Testis (tissue), 3 donors: ENCODE data around the gene GUK1. TPM values are rescaled to one million over a fixed set of nuclear protein-coding genes. Genes with fewer than 3 reads are reported as not detected.

ENCODE experiments used
- DNase-seq: peaks from one replicate; pipeline ENCODE4 v3.0.0-alpha.2; 2019
- H3K27ac ChIP-seq, 2 donors: fragments of 200-600 bp; sonication (generic); one replicate each; pipeline ENCODE4 v1.5.1; 2019
- H3K27me3 ChIP-seq: fragments of 200-600 bp; sonication (generic); one replicate; pipeline ENCODE4 v1.5.1; 2019
- H3K36me3 ChIP-seq: fragments of 200-600 bp; sonication (generic); one replicate; pipeline ENCODE4 v1.5.1; 2017; ENCODE audit warnings: low read depth; ENCODE audit errors: missing control alignments
- H3K4me1 ChIP-seq: fragments of 200-600 bp; sonication (generic); one replicate; pipeline ENCODE4 v1.5.1; 2019
- H3K4me3 ChIP-seq, 2 donors: fragments of 200-600 bp; sonication (generic); one replicate each; pipeline ENCODE4 v1.5.1; 2017 to 2019
- H3K9me3 ChIP-seq: fragments of 200-600 bp; sonication (generic); one replicate; pipeline ENCODE4 v1.5.1; 2017
- POLR2A ChIP-seq: fragments of 450-650 bp; IDR thresholded peaks from one replicate; pipeline ENCODE4 v1.6.1; 2017; ENCODE audit warnings: antibody characterized with exemption, mild to moderate bottlenecking, moderate library complexity
- WGBS, 2 donors: methylation state at CpG; one replicate each; pipeline ENCODE4 v1.1.5; 2018; 5-methylcytosine and 5-hydroxymethylcytosine counted together
- intact Hi-C: fragments of 100-400 bp; cut with DNase I; formaldehyde crosslinking; loops from one replicate; pipeline ENCODE4 v1.15.1; 2023; ENCODE audit warnings: low total_unique reads
- polyA plus RNA-seq: library from polyadenylated mRNA; stranded (reverse); fragments of 350-450 nt; fragmentation: Illumina TruSeq; extraction: RNeasy Lipid Tissue Mini Kit (QIAGEN cat#74804); gene quantifications from one replicate; pipeline ENCODE4 v1.2.3, GENCODE V29; 2014; ENCODE audit warnings: low read depth, low replicate concordance; ENCODE audit not compliant: insufficient read depth
- total RNA-seq, 2 donors: library from RNA; depleted of rRNA; stranded (reverse); fragments of >200 nt; gene quantifications; one replicate each; pipeline ENCODE4 v1.2.3, GENCODE V29; 2016
- TF ChIP-seq, protein P1 (sequence below), 3 experiments: fragments of 450-650 bp in 2 of 3; fragments of 200-600 bp in 1 of 3; sonication (generic) in 1 of 3; IDR thresholded peaks; one replicate each; pipeline ENCODE4 v1.5.1; 2016 to 2019; ENCODE audit warnings: antibody characterized with exemption in 3 of 3, mild to moderate bottlenecking in 2 of 3, moderate library complexity in 1 of 3

The GUK1 gene
- total and polyA plus RNA-seq, 3 donors from 2014 or later: 236 to 343 (median 298) TPM

DNA sequence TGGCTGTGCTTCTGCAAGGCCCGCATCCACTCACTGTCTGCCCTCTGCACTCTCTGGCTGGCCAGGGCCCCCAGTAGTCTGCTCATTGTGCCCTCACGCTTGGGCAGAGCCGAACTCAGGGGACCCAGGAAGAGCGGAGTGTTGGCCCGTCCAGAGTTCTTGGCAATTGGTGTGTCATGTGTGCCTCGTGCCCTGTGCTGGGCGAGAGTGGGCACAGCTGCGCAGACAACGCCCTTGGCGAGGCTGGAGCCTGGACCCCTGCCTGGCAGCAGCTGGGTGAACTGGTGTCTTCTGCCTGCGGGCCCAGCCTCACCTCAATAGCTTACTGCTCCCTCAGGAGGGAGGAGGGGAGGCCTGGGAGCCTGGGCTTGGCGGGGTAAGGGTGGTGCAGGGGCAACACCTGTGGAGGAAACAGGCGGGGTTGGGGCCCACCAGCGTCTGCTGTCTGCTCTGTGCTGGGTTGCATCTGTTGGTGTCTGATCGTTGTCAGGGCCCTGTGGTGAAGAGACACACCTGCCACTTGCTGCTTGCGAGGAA, 2.1 kb downstream of the GUK1 start:
- peak overlapping the region; percentile 97 to 99 for H3K27ac ChIP-seq
- 74 to 84% methylated on average over 4 to 16 of the region's 16 CpGs for WGBS, 2 donors
- no peaks in the 10 kb centered on the region for H3K36me3 ChIP-seq
- no peak overlapping the region for H3K4me3 ChIP-seq
- no peaks in the 10 kb centered on the region for H3K27me3 ChIP-seq
- peaks cover 45% of the 10 kb centered on the region for H3K4me1 ChIP-seq
- no peak for TF ChIP-seq POLR2A
- TF ChIP-seq, protein P1, sequence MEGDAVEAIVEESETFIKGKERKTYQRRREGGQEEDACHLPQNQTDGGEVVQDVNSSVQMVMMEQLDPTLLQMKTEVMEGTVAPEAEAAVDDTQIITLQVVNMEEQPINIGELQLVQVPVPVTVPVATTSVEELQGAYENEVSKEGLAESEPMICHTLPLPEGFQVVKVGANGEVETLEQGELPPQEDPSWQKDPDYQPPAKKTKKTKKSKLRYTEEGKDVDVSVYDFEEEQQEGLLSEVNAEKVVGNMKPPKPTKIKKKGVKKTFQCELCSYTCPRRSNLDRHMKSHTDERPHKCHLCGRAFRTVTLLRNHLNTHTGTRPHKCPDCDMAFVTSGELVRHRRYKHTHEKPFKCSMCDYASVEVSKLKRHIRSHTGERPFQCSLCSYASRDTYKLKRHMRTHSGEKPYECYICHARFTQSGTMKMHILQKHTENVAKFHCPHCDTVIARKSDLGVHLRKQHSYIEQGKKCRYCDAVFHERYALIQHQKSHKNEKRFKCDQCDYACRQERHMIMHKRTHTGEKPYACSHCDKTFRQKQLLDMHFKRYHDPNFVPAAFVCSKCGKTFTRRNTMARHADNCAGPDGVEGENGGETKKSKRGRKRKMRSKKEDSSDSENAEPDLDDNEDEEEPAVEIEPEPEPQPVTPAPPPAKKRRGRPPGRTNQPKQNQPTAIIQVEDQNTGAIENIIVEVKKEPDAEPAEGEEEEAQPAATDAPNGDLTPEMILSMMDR (IDR thresholded peaks at IDR 0.05): no peak
- intact Hi-C loops: no loop called here
- H3K9me3 ChIP-seq: no peaks in the 10 kb centered on the region
- no peak for DNase-seq

DNA sequence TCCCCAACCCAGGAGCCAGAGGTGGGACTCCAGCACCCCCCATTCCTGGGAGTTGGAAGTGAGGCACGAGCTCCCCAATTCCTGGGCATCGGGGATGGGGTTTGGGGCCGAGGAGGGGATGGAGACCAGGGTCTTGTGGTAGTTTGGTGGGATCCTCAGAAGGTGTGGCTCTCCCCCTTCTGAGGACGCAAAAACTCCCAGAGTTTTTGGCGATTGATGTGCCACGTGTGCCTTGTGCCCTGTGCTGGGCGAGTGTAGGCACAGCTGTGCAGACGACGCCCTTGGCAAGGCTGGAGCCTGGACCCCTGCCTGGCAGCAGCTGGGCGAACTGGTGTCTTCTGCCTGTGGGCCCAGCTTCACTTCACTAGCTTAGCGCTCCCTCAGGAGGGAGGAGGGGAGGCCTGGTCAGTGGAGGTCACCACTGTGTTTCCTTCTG, 2.6 kb downstream of the GUK1 start:
- Histone ChIP-seq H3K27me3 (no peaks in the 10 kb centered on the region), H3K4me3 (no peak overlapping the region), H3K4me1 (peaks cover 50% of the 10 kb centered on the region), H3K36me3 (no peaks in the 10 kb centered on the region), H3K9me3 (no peaks in the 10 kb centered on the region), H3K27ac (peak overlapping the region in 1 of 2 donors; percentile 99)
- no peak for DNase-seq
- TF ChIP-seq, protein P1 (IDR thresholded peaks at IDR 0.05): no peak
- no peak for TF ChIP-seq POLR2A
- WGBS, 2 donors: 83 to 100% methylated on average over 3 to 11 of the region's 11 CpGs
- intact Hi-C loops: no loop called here

DNA sequence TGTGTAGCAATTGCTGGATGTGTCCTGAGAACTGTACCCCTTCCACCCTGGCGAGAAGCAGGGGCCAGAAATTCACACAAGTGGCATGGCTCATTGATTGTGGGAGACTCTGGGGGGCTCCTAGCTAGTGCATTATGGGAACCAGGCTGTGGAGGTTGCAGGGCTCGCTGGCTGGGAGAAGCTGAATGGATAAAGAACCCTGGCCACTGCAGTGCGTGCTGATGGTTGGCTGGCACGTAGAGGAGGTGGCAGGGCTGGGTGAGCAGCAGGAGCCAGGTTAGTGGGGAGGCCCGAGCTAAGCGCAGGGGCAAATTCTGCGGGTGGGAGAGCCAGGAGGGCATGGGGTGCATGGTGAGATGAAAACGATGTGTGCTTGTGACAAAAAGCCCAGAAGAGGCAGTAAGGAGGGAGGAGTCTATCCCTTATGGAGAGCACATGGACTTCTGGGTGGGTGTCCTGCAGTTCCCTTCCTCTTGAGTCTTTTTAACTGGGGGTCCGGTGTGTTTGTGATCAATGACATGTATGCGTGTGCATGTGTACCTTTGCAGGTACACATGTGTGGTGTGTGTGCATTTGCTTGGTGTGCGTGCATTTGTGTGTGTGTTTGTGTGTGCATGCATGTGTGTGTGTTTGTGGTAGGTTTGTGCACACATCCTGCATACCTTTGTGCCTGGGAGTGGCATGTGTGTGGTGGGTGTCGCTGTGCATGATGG, 3.6 kb downstream of the GUK1 start:
- Histone ChIP-seq H3K9me3 (no peaks in the 10 kb centered on the region), H3K36me3 (no peaks in the 10 kb centered on the region), H3K4me1 (peaks cover 59% of the 10 kb centered on the region), H3K27me3 (no peaks in the 10 kb centered on the region), H3K4me3 (no peak overlapping the region), H3K27ac (no peak overlapping the region)
- no peak for DNase-seq
- 85 to 93% methylated on average over 12 of the region's 12 CpGs for WGBS, 2 donors
- intact Hi-C loops: no loop called here
- TF ChIP-seq POLR2A: no peak
- TF ChIP-seq, protein P1 (IDR thresholded peaks at IDR 0.05): no peak

DNA sequence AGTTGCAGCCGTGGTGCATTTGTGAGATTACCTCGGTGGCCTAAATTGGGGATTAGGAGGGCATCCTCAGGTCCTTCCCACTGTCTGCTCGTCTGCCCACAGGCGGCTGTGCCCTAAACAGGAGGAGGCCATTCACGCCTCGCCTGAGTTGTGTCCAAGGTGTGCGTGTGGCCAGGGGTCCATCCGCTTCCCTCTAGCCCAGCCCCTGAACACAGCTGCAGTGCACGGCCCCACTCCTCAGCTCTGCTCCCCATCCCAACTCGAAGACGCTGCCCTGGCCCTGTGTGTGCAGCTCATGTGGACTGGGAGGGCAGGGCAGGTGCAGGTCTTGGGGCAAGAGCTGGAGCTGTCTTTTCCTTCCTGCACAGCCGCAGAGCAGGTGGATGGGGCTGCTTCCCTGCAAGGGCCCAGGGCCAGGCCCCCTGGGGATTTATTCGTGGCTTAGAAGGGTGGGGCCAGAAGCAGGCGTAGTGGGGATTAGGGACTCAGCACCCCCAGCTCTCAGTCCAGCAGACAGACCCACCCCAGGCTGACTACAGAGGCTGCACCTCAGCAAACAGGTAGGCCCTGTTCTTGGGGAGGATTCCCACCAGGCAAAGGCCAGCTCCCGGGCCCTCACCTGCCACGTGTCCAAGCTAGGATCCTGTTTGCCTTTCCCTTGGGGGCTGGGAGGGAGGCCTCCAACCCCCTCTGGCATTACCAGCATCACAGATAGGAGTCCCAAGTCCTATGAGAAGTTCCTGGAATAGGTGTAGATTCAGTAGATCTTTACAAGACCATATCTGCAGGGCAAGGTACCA, 4.3 kb downstream of the GUK1 start:
- intact Hi-C loops: no loop called here
- Histone ChIP-seq H3K4me3 (no peak overlapping the region), H3K36me3 (no peaks in the 10 kb centered on the region), H3K27ac (peak overlapping the region; percentile 41 to 68), H3K27me3 (no peaks in the 10 kb centered on the region), H3K4me1 (peaks cover 67% of the 10 kb centered on the region), H3K9me3 (no peaks in the 10 kb centered on the region)
- DNase-seq: no peak
- no peak for TF ChIP-seq POLR2A
- TF ChIP-seq, protein P1 (IDR thresholded peaks at IDR 0.05): no peak
- WGBS, 2 donors: 84 to 86% methylated on average over 6 to 16 of the region's 16 CpGs
